ENCODE results near the gene PRDM1.

PRDM1 gene

GRCh38 chr6:106094261-106094963 is 8.3 kb downstream of the PRDM1 start:
- in situ Hi-C loops (cut with HindIII; ENCODE audit: low sequenced_read_pairs), result loop anchor here (25.0 kb wide), 1 partner anchor 657 kb away; no protein-coding TSS in a partner anchor

- in situ Hi-C loops (cut with HindIII; ENCODE audit: low sequenced_read_pairs), result loop anchor here (25.0 kb wide), 1 partner anchor 658 kb away; no protein-coding TSS in a partner anchor
Observed at GRCh38 chr6:106094964-106095335, 8.8 kb downstream of the PRDM1 start.

- in situ Hi-C loops (cut with HindIII; ENCODE audit: low sequenced_read_pairs), result loop anchor here (25.0 kb wide), 1 partner anchor 660 kb away; no protein-coding TSS in a partner anchor
Observed at GRCh38 chr6:106097411-106098231, 11.5 kb downstream of the PRDM1 start.

GRCh38 chr6:106098383-106099234 is 12.5 kb downstream of the PRDM1 start:
- in situ Hi-C loops (cut with HindIII; ENCODE audit: low sequenced_read_pairs), result loop anchor here (25.0 kb wide), 1 partner anchor 661 kb away; no protein-coding TSS in a partner anchor

- in situ Hi-C loops (cut with HindIII; ENCODE audit: low sequenced_read_pairs), result loop anchor here (25.0 kb wide), 1 partner anchor 662 kb away; no protein-coding TSS in a partner anchor
Observed at GRCh38 chr6:106099235-106099537, 13.1 kb downstream of the PRDM1 start.

GRCh38 chr6:106100755-106101154 is 14.6 kb downstream of the PRDM1 start:
- in situ Hi-C loops (cut with HindIII; ENCODE audit: low sequenced_read_pairs), result no loop called here

- in situ Hi-C loops (cut with HindIII; ENCODE audit: low sequenced_read_pairs), result no loop called here
Observed at GRCh38 chr6:106101466-106101865, 15.3 kb downstream of the PRDM1 start.

- in situ Hi-C loops (cut with HindIII; ENCODE audit: low sequenced_read_pairs), result no loop called here
Observed at GRCh38 chr6:106102034-106102433, 15.9 kb downstream of the PRDM1 start.

- in situ Hi-C loops (cut with HindIII; ENCODE audit: low sequenced_read_pairs), result no loop called here
Observed at GRCh38 chr6:106102967-106103727, 17.0 kb downstream of the PRDM1 start.

- in situ Hi-C loops (cut with HindIII; ENCODE audit: low sequenced_read_pairs), result no loop called here
Observed at GRCh38 chr6:106103728-106104109, 17.6 kb downstream of the PRDM1 start.

- in situ Hi-C loops (cut with HindIII; ENCODE audit: low sequenced_read_pairs), result no loop called here
Observed at GRCh38 chr6:106104476-106104875, 18.3 kb downstream of the PRDM1 start.

GRCh38 chr6:106104941-106105340 is 18.8 kb downstream of the PRDM1 start:
- in situ Hi-C loops (cut with HindIII; ENCODE audit: low sequenced_read_pairs), result no loop called here

GRCh38 chr6:106105493-106105892 is 19.4 kb downstream of the PRDM1 start:
- in situ Hi-C loops (cut with HindIII; ENCODE audit: low sequenced_read_pairs), result no loop called here

- in situ Hi-C loops (cut with HindIII; ENCODE audit: low sequenced_read_pairs), result no loop called here
Observed at GRCh38 chr6:106106276-106107042, 20.3 kb downstream of the PRDM1 start.

- in situ Hi-C loops (cut with HindIII; ENCODE audit: low sequenced_read_pairs), result no loop called here
Observed at GRCh38 chr6:106107043-106107613, 21.0 kb downstream of the PRDM1 start.

GRCh38 chr6:106108129-106108528 is 22.0 kb downstream of the PRDM1 start:
- in situ Hi-C loops (cut with HindIII; ENCODE audit: low sequenced_read_pairs), result no loop called here

- in situ Hi-C loops (cut with HindIII; ENCODE audit: low sequenced_read_pairs), result no loop called here
Observed at GRCh38 chr6:106109029-106109428, 22.9 kb downstream of the PRDM1 start.

GRCh38 chr6:106110164-106110826 is 24.2 kb downstream of the PRDM1 start:
- in situ Hi-C loops (cut with HindIII; ENCODE audit: low sequenced_read_pairs), result no loop called here

GRCh38 chr6:106112433-106112832 is 26.3 kb downstream of the PRDM1 start:
- in situ Hi-C loops (cut with HindIII; ENCODE audit: low sequenced_read_pairs), result no loop called here
